Natural killer cell (primary cell): Measurements from ENCODE around the gene CACNB2. TPM values are rescaled to one million over a fixed set of nuclear protein-coding genes. Genes with fewer than 3 reads are reported as not detected.

ENCODE experiments used
- ATAC-seq, 3 donors: fragments of 150-1000 bp in 2 of 3; fragments of 200-7000 bp in 1 of 3; cut with Tn5 transposase; 1 replicate in 1 of 3; 2 replicates in 2 of 3; pipeline ENCODE4 v1.10.0; 2021; ENCODE audit warnings: mild to moderate bottlenecking in 2 of 3, moderate library complexity in 2 of 3
- DNase-seq, 2 donors: peaks; one replicate each; pipeline versions ENCODE4 v3.0.0 to v3.0.0-alpha.2; 2013 to 2021; ENCODE audit warnings: mixed read lengths in 1 of 2
- H3K27ac ChIP-seq: one replicate; pipeline ENCODE4 v1.5.1; 2013; ENCODE audit warnings: mild to moderate bottlenecking, low read length
- H3K27me3 ChIP-seq: one replicate; pipeline ENCODE4 v1.6.1; 2013; ENCODE audit warnings: low read length; ENCODE audit not compliant: control insufficient read depth, insufficient read depth
- H3K36me3 ChIP-seq: one replicate; pipeline ENCODE4 v1.6.1; 2013; ENCODE audit warnings: low read length; ENCODE audit not compliant: control insufficient read depth, insufficient read depth
- H3K4me1 ChIP-seq: one replicate; pipeline ENCODE4 v1.6.1; 2013; ENCODE audit warnings: low read length; ENCODE audit not compliant: control insufficient read depth, insufficient read depth
- H3K4me3 ChIP-seq: one replicate; pipeline ENCODE4 v1.5.1; 2013; ENCODE audit warnings: low read length
- H3K9me3 ChIP-seq: one replicate; pipeline ENCODE4 v1.6.1; 2013; ENCODE audit warnings: low read length; ENCODE audit not compliant: control insufficient read depth, insufficient read depth
- H3K27ac Mint-ChIP-seq, 2 donors: one replicate each; pipeline ENCODE4 v1.8.0; 2022; ENCODE audit warnings: mild to moderate bottlenecking in 2 of 2, mixed read lengths in 2 of 2, moderate library complexity in 1 of 2
- H3K27me3 Mint-ChIP-seq, 2 donors: one replicate each; pipeline ENCODE4 v1.8.0; 2022; ENCODE audit warnings: low read depth in 2 of 2, mixed read lengths in 2 of 2
- H3K36me3 Mint-ChIP-seq: one replicate; pipeline ENCODE4 v1.8.0; 2022; ENCODE audit warnings: mixed read lengths
- H3K4me1 Mint-ChIP-seq, 2 donors: one replicate each; pipeline ENCODE4 v1.8.0; 2022; ENCODE audit warnings: mixed read lengths in 2 of 2
- H3K4me3 Mint-ChIP-seq: one replicate; pipeline ENCODE4 v1.8.0; 2022; ENCODE audit warnings: mild to moderate bottlenecking, moderate library complexity, mixed read lengths
- H3K9me3 Mint-ChIP-seq, 2 donors: one replicate each; pipeline ENCODE4 v1.8.0; 2022; ENCODE audit warnings: mixed read lengths in 2 of 2
- CTCF ChIP-seq: fragments of 200-600 bp; IDR thresholded peaks from one replicate; pipeline ENCODE4 v1.8.0; 2022; ENCODE audit warnings: antibody characterized with exemption
- WGBS: methylation state at CpG from one replicate; pipeline ENCODE4 v1.1.7; 2013; ENCODE audit warnings: missing lambda C conversion rate; ENCODE audit not compliant: insufficient coverage; 5-methylcytosine and 5-hydroxymethylcytosine counted together
- intact Hi-C: fragments of 100-400 bp; cut with micrococcal nuclease; formaldehyde crosslinking; loops from one replicate; pipeline ENCODE4 v1.14.2; 2022
- total RNA-seq, 4 donors: library from RNA; stranded (reverse); fragments of 120-200 nt in 1 of 4; gene quantifications; one replicate each; pipeline versions ENCODE4 v1.2.3 to v1.2.4, GENCODE V29; 2013 to 2022

Gene CACNB2
- total RNA-seq, 3 donors from 2014 or later (not counting 1 experiment from before 2014, with no cell fraction given), result not detected

- no peaks in the 10 kb centered on the region for H3K9me3 ChIP-seq
- H3K4me1 Mint-ChIP-seq, result no peaks in the 10 kb centered on the region
- no peak overlapping the region for H3K4me3 ChIP-seq
- TF ChIP-seq CTCF, result no peak
- no peaks in the 10 kb centered on the region for H3K36me3 ChIP-seq
- no peaks in the 10 kb centered on the region for H3K27me3 ChIP-seq
- H3K9me3 Mint-ChIP-seq, result no peaks in the 10 kb centered on the region
- WGBS, result 90% methylated on average over 13 of the region's 16 CpGs
- no peaks in the 10 kb centered on the region for H3K27me3 Mint-ChIP-seq
- H3K27ac ChIP-seq, result no peak overlapping the region
- H3K4me1 ChIP-seq, result no peaks in the 10 kb centered on the region
- H3K4me3 Mint-ChIP-seq, result no peak overlapping the region
- no peak overlapping the region for H3K27ac Mint-ChIP-seq
- ATAC-seq (no peak), DNase-seq (no peak)
- intact Hi-C loops, result no loop called here
- H3K36me3 Mint-ChIP-seq, result no peaks in the 10 kb centered on the region
Measured at GRCh38 chr10:18290651-18291313, 150.6 kb downstream of the CACNB2 start.

- no peaks in the 10 kb centered on the region for H3K4me1 ChIP-seq
- H3K27ac ChIP-seq, result no peak overlapping the region
- intact Hi-C loops, result no loop called here
- TF ChIP-seq CTCF, result no peak
- Mint-ChIP-seq H3K9me3 (no peaks in the 10 kb centered on the region), H3K36me3 (no peaks in the 10 kb centered on the region), H3K4me3 (no peak overlapping the region), H3K27me3 (no peaks in the 10 kb centered on the region), H3K4me1 (no peaks in the 10 kb centered on the region), H3K27ac (no peak overlapping the region)
- DNase-seq, result no peak
- no peaks in the 10 kb centered on the region for H3K36me3 ChIP-seq
- H3K27me3 ChIP-seq, result no peaks in the 10 kb centered on the region
- 85% methylated on average over 8 of the region's 9 CpGs for WGBS
- no peak for ATAC-seq
- no peak overlapping the region for H3K4me3 ChIP-seq
- no peaks in the 10 kb centered on the region for H3K9me3 ChIP-seq
Measured at GRCh38 chr10:18293536-18294510, 153.6 kb downstream of the CACNB2 start.

DNA sequence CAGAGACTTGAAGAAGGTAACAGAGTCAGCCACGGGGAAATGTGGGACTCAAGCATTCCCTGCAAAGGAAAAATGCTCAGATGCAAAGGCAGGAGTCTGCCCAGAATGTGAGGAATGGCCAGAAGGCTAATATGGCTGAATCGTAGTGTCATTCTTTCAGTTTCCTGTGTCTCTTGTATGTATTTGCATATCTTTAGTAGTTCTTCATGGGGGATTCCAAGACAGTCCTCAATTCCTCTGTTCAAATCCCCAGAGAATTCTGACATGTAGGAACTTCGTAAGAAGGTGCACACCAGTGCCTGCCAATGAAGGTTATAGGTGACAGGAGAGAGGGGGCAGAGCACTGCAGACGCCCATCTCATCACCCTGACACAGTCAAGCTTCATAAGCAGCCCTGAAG is 154.4 kb downstream of the CACNB2 start:
- no peaks in the 10 kb centered on the region for H3K27me3 Mint-ChIP-seq
- ATAC-seq, result no peak
- no peak for TF ChIP-seq CTCF
- intact Hi-C loops, result no loop called here
- no peak overlapping the region for H3K4me3 Mint-ChIP-seq
- no peak overlapping the region for H3K27ac Mint-ChIP-seq
- no peak overlapping the region for H3K27ac ChIP-seq
- H3K36me3 Mint-ChIP-seq, result no peaks in the 10 kb centered on the region
- H3K4me1 Mint-ChIP-seq, result no peaks in the 10 kb centered on the region
- no peak for DNase-seq
- H3K4me3 ChIP-seq, result no peak overlapping the region
- no peaks in the 10 kb centered on the region for H3K4me1 ChIP-seq
- H3K9me3 Mint-ChIP-seq, result no peaks in the 10 kb centered on the region
- no peaks in the 10 kb centered on the region for H3K9me3 ChIP-seq
- 75% methylated on average over 3 of the region's 4 CpGs for whole genome bisulfite sequencing
- H3K36me3 ChIP-seq, result no peaks in the 10 kb centered on the region
- no peaks in the 10 kb centered on the region for H3K27me3 ChIP-seq
